HepG2 (cell line): ENCODE data around the gene SOX12. TPM values are rescaled to one million over a fixed set of nuclear protein-coding genes. Genes with fewer than 3 reads are reported as not detected.
A peak's percentile ranks its signal among the peaks of the same experiment; 100 is the strongest.

ENCODE experiments used
- DZIP1 ChIP-seq: sonication (generic); formaldehyde crosslinking; IDR thresholded peaks from 2 replicates; pipeline ENCODE4 v1.5.0; 2020; ENCODE audit warnings: mild to moderate bottlenecking, missing genetic modification reagents
- FOXC1 ChIP-seq: sonication (generic); formaldehyde crosslinking; IDR thresholded peaks from 2 replicates; pipeline ENCODE4 v1.8.0; 2022; ENCODE audit warnings: mild to moderate bottlenecking, missing genetic modification reagents, borderline replicate concordance
- HDAC1 ChIP-seq: sonication (generic); formaldehyde crosslinking; IDR thresholded peaks from 2 replicates; pipeline ENCODE4 v1.5.1; 2020; ENCODE audit warnings: mild to moderate bottlenecking, missing genetic modification reagents
- NFE2L2 ChIP-seq: fragments of 150-350 bp; IDR thresholded peaks from 2 replicates; pipeline ENCODE4 v1.6.1; 2014; ENCODE audit warnings: low read length
- SOX13 ChIP-seq, 3 experiments: fragments of 450-650 bp in 1 of 3; sonication (generic) in 1 of 3; formaldehyde crosslinking in 1 of 3; IDR thresholded peaks in 2 of 3; conservative IDR thresholded peaks in 1 of 3; 2 replicates each; pipeline versions ENCODE4 v1.5.0 to v1.6.1; 2016 to 2020; ENCODE audit warnings: antibody characterized with exemption in 1 of 3, mild to moderate bottlenecking in 1 of 3, missing compliant biosample characterization in 1 of 3, missing genetic modification reagents in 1 of 3, moderate library complexity in 1 of 3
- THAP9 ChIP-seq: sonication (generic); formaldehyde crosslinking; IDR thresholded peaks from 2 replicates; pipeline ENCODE4; 2020; ENCODE audit warnings: missing genetic modification reagents, mild to moderate bottlenecking, borderline replicate concordance
- TIGD3 ChIP-seq: sonication (generic); formaldehyde crosslinking; IDR thresholded peaks from 2 replicates; pipeline ENCODE4 v1.5.1; 2020; ENCODE audit warnings: mild to moderate bottlenecking, missing genetic modification reagents, borderline replicate concordance
- U2AF1 ChIP-seq: fragments of 200-400 bp; formaldehyde crosslinking; optimal IDR thresholded peaks from 2 replicates; pipeline ENCODE3; 2017; ENCODE audit warnings: mild to moderate bottlenecking, low read depth, low read length
- UBTF ChIP-seq: sonication (generic); formaldehyde crosslinking; IDR thresholded peaks from 2 replicates; pipeline ENCODE4 v1.4.0; 2020; ENCODE audit warnings: mild to moderate bottlenecking, missing genetic modification reagents
- ZMYM2 ChIP-seq: sonication (generic); formaldehyde crosslinking; IDR thresholded peaks from 2 replicates; pipeline ENCODE4 v1.8.0; 2022; ENCODE audit warnings: mild to moderate bottlenecking, missing genetic modification reagents
- ZNF556 ChIP-seq: sonication (generic); formaldehyde crosslinking; IDR thresholded peaks from 2 replicates; pipeline ENCODE4 v1.4.0; 2020; ENCODE audit warnings: mild to moderate bottlenecking, missing genetic modification reagents, borderline replicate concordance
- ZNF574 ChIP-seq: sonication (generic); formaldehyde crosslinking; IDR thresholded peaks from 2 replicates; pipeline ENCODE4 v1.4.0; 2020; ENCODE audit warnings: missing genetic modification reagents
- polyA plus RNA-seq, 8 experiments: library from polyadenylated mRNA; depleted of rRNA in 3 of 8; stranded (reverse) in 7 of 8; unstranded in 1 of 8; fragments of >200 nt; fragmentation: Illumina TruSeq in 4 of 8; extraction: Trizol in 4 of 8; gene quantifications; 2 replicates each; pipeline versions ENCODE4 v1.2.1 to v1.2.3, GENCODE V29; 2011 to 2016; ENCODE audit warnings: low read depth in 4 of 8, missing spikeins in 1 of 8, mixed read lengths in 1 of 8; ENCODE audit not compliant: insufficient read depth in 1 of 8
- total RNA-seq, 5 experiments: library from RNA; depleted of rRNA; stranded (reverse); fragments of >200 nt; fragmentation: Illumina TruSeq; extraction: Trizol; gene quantifications; 2 replicates each; pipeline ENCODE4 v1.2.3, GENCODE V29; 2016; ENCODE audit warnings: low read depth in 1 of 5

The SOX12 gene
- total and polyA plus RNA-seq, 2 of the 13 experiments (the other 11 are each of a cell fraction or from before 2014, with no cell fraction given): 10.0 to 18.7 TPM

- TF ChIP-seq UBTF (CRISPR knock-in tag) (no peak), SOX13 (IDR thresholded peaks at IDR 0.05) (no peak), SOX13 (CRISPR knock-in tag; conservative IDR thresholded peaks at IDR 0.05 in 1 of 2, IDR thresholded peaks at IDR 0.05 in 1 of 2) (no peak), TIGD3 (no peak), FOXC1 (no peak), ZNF574 (CRISPR knock-in tag) (no peak), ZNF556 (CRISPR knock-in tag) (peak; percentile 58; the same call in 1 of the 2 replicates), THAP9 (CRISPR knock-in tag) (no peak), ZMYM2 (CRISPR knock-in tag) (peak; percentile 72; the same call in 1 of the 2 replicates), U2AF1 (no peak), DZIP1 (0 out of 2 replicates have a peak, but pooled peaks have one; percentile 55), NFE2L2 (peak; percentile 98), HDAC1 (CRISPR knock-in tag) (peak; percentile 35; the same call in 1 of the 2 replicates)
Observed at GRCh38 chr20:364905-365794, 39.8 kb downstream of the SOX12 start (continued).
